Pancreas (tissue), 10 donors: ENCODE measurements around the gene AGMO. TPM values are rescaled to one million over a fixed set of nuclear protein-coding genes. Genes with fewer than 3 reads are reported as not detected.

ENCODE experiments used
- ATAC-seq, 4 donors: fragments of 200-7000 bp; cut with Tn5 transposase; one replicate each; pipeline versions ENCODE4 v1.8.0 to v1.9.1; 2020; ENCODE audit warnings: mild to moderate bottlenecking in 4 of 4, moderate library complexity in 4 of 4
- DNase-seq, 6 donors: peaks; one replicate each; pipeline ENCODE4 v3.0.0-alpha.2; 2020
- FAIRE-seq: peaks from 2 replicates; lab custom pipeline; 2012; peaks lifted over from hg19 to GRCh38; lab: Jason Lieb, UNC
- H3K27ac ChIP-seq, 4 donors: fragments of 200-600 bp; sonication (generic); 1 replicate in 3 of 4; 2 replicates in 1 of 4; pipeline versions ENCODE4 v1.5.0 to v1.8.0; 2020
- H3K27me3 ChIP-seq, 4 donors: fragments of 200-600 bp; one replicate each; pipeline ENCODE4 v1.8.0; 2021
- H3K36me3 ChIP-seq, 3 donors: fragments of 200-600 bp; sonication (generic) in 1 of 3; one replicate each; pipeline versions ENCODE4 v1.5.0 to v1.8.0; 2020 to 2021
- H3K4me1 ChIP-seq, 3 donors: fragments of 200-600 bp; one replicate each; pipeline ENCODE4 v1.8.0; 2021
- H3K4me3 ChIP-seq, 4 donors: fragments of 200-600 bp; sonication (generic) in 2 of 4; one replicate each; pipeline versions ENCODE4 v1.5.0 to v1.8.0; 2020 to 2021
- H3K9me3 ChIP-seq, 4 donors: fragments of 200-600 bp; one replicate each; pipeline ENCODE4 v1.8.0; 2021
- CTCF ChIP-seq, 4 donors: fragments of 200-600 bp; sonication (generic) in 3 of 4; IDR thresholded peaks; one replicate each; pipeline versions ENCODE4 v1.5.0 to v1.8.0; 2021; ENCODE audit warnings: antibody characterized with exemption in 4 of 4
- WGBS, 2 donors: extraction: QIAGEN DNeasy Blood & Tissue Kit; methylation state at CpG; one replicate each; pipeline ENCODE4 v1.1.7; 2013; 5-methylcytosine and 5-hydroxymethylcytosine counted together
- intact Hi-C, 3 donors: fragments of 100-400 bp; cut with DNase I; formaldehyde crosslinking; loops; one replicate each; pipeline versions ENCODE4 v1.11.1 to v1.14.2; 2022
- polyA plus RNA-seq, 2 donors: library from polyadenylated mRNA; stranded (reverse); fragments of 200-250 nt; gene quantifications; one replicate each; pipeline ENCODE4 v1.2.3, GENCODE V29; 2013
- total RNA-seq, 6 donors: library from RNA; stranded (reverse); fragmentation: NEBNext Ultra II Directional in 4 of 6; extraction: Animal tissue kit (Norgen Biotek cat#: 25700) in 4 of 6; gene quantifications; one replicate each; pipeline versions ENCODE4 v1.2.1 to v1.2.4, GENCODE V29; 2021 to 2023
- donor health status: healthy with polysubstance abuse.
- donor health status: DM: no; HTN: no; CAD: no; lungs with moderate emphysema.
- donor health status: DM: no; HTN: no; CAD: no.
- donor health status: control.
- donor health status: control.
- donor health status: Bipolar disorder and iron deficiency.
- donor health status: DM: yes; HTN: yes; CAD: no.
- donor health status: DM: no; HTN: no; CAD: no.
- donor health status: DM: no; HTN: no; CAD: no.
- donor health status: DM: yes; HTN: yes; CAD: no.

Gene AGMO
- total and polyA plus RNA-seq, 8 donors = 0.09 to 0.25 (median 0.19) TPM; not detected in 3

DNA sequence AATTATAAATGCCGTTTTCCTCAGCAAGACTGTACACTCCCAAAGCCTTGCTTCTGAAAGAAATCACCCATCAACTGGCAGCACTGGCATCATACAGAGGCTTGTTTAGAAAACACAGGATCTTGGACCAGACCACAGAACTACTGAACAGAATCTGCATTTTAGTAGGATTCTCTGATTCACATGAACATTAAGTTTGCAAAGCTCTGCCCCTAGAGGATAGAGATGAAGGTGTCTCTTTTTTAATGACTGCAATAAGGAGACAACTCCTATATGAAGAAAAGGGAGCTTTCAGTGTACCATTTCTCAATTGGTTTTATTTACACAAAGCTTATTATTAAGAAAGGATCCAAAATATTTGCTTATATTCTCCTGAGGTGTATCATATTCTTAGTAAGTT, 172.7 kb downstream of the AGMO start:
- ATAC-seq (no peak), FAIRE-seq (no peak), DNase-seq (no peak)
- Histone ChIP-seq H3K27me3 (no peaks in the 10 kb centered on the region), H3K4me1 (no peaks in the 10 kb centered on the region), H3K27ac (no peak overlapping the region), H3K36me3 (no peaks in the 10 kb centered on the region), H3K4me3 (no peak overlapping the region), H3K9me3 (no peaks in the 10 kb centered on the region)
- no peak for TF ChIP-seq CTCF (IDR thresholded peaks at IDR 0.05)
- WGBS, 2 donors = 65 to 77% methylated on average over 1 of the region's 1 CpG
- intact Hi-C loops = no loop called here

DNA sequence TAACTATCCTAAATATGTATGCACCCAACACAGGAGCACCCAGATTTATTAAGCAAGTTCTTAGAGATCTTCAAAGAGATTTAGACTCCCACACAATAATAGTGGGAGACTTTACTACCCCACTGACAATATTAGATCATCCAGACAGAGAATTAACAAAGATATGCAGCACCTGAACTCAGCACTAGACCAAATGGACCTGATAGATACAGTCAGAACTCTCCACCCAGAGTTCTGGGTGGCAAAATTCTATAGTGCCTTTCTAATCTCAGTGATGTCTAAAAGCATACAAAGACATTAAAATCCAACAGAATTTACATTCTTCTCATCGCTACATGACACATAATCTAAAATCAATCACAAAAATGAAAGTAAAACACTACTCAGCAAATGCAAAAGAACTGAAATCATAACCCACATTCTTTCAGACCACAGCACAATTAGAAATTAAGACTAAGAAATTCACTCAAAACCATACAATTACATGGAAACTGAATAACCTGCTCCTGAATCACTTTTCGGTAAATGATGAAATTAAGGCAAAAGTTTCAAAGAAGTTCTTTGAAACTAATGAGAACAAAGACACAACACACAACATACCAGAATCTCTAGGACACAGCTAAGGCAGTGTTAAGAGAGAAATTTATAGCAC, 183.2 kb downstream of the AGMO start:
- Histone ChIP-seq H3K27ac (no peak overlapping the region), H3K4me1 (no peaks in the 10 kb centered on the region), H3K27me3 (no peaks in the 10 kb centered on the region), H3K4me3 (no peak overlapping the region), H3K36me3 (no peaks in the 10 kb centered on the region), H3K9me3 (no peaks in the 10 kb centered on the region)
- WGBS, 2 donors = 90 to 92% methylated on average over 2 of the region's 2 CpGs
- DNase-seq (no peak), FAIRE-seq (no peak), ATAC-seq (no peak)
- intact Hi-C loops = no loop called here
- TF ChIP-seq CTCF (IDR thresholded peaks at IDR 0.05) = no peak

DNA sequence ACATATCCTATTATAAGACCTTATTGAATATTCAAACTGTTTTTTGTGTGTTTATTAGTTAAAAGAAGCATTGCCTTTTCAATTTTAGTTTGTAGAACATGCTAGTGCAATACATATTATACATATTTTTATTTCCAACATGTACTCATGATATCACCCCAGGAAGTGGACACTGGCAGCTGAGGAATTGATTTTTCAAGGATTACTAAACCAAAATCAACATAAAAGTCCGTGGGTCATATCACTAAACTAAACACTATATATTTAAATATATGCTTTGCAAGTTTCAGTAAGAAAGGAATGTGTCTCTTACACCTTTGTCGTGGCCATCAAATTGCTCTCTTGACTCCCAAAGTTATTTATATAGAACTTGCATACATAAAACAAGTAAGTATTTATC, 185.2 kb downstream of the AGMO start:
- no peaks in the 10 kb centered on the region for H3K4me1 ChIP-seq
- ATAC-seq (no peak), FAIRE-seq (no peak)

GRCh38 chr7:15370441-15370840, 191.4 kb downstream of the AGMO start:
- intact Hi-C loops = no loop called here
- DNase-seq (no peak), FAIRE-seq (no peak), ATAC-seq (no peak)
- Histone ChIP-seq H3K27ac (no peak overlapping the region), H3K36me3 (no peaks in the 10 kb centered on the region), H3K27me3 (no peaks in the 10 kb centered on the region), H3K4me1 (no peaks in the 10 kb centered on the region), H3K4me3 (no peak overlapping the region), H3K9me3 (no peaks in the 10 kb centered on the region)
- no peak for TF ChIP-seq CTCF (IDR thresholded peaks at IDR 0.05)
- 74 to 77% methylated on average over 1 of the region's 1 CpG for WGBS, 2 donors

More for the DNA sequence above, 185.2 kb downstream of the AGMO start:
- H3K27ac ChIP-seq = no peak overlapping the region
- no peaks in the 10 kb centered on the region for H3K9me3 ChIP-seq
- 11 to 13% methylated on average over 2 of the region's 2 CpGs for WGBS, 2 donors
- H3K4me3 ChIP-seq = no peak overlapping the region
- intact Hi-C loops = no loop called here
- no peaks in the 10 kb centered on the region for H3K27me3 ChIP-seq
- DNase-seq = no peak
- no peak for TF ChIP-seq CTCF (IDR thresholded peaks at IDR 0.05)
- H3K36me3 ChIP-seq = no peaks in the 10 kb centered on the region

- ATAC-seq (no peak), FAIRE-seq (no peak)
Observed at GRCh38 chr7:15368653-15369052, 193.2 kb downstream of the AGMO start.

More at GRCh38 chr7:15368653-15369052, 193.2 kb downstream of the AGMO start:
- H3K27me3 ChIP-seq = no peaks in the 10 kb centered on the region
- DNase-seq = no peak
- H3K27ac ChIP-seq = no peak overlapping the region
- H3K4me3 ChIP-seq = no peak overlapping the region
- TF ChIP-seq CTCF (IDR thresholded peaks at IDR 0.05) = no peak
- no peaks in the 10 kb centered on the region for H3K4me1 ChIP-seq
- no peaks in the 10 kb centered on the region for H3K9me3 ChIP-seq
- H3K36me3 ChIP-seq = no peaks in the 10 kb centered on the region
- WGBS, 2 donors = 76 to 88% methylated on average over 1 of the region's 1 CpG
- intact Hi-C loops = no loop called here
